ENCODE measurements around the gene CSPG4. TPM values are rescaled to one million over a fixed set of nuclear protein-coding genes. Genes with fewer than 3 reads are reported as not detected.

The CSPG4 gene
- total RNA-seq, 1 experiment from 2014 or later: 2.4 TPM

- H4K20me1 ChIP-seq (ENCODE audit: insufficient read depth): no peaks in the 10 kb centered on the region
- ChIA-PET POLR2A (ENCODE audit: unreplicated experiment) (no interaction called here), CTCF (no interaction called here)
- no peak overlapping the region for H2AFZ ChIP-seq
- H3K36me3 ChIP-seq (ENCODE audit: low read depth): no peaks in the 10 kb centered on the region
- H3F3A ChIP-seq (ENCODE audit: insufficient read depth, low read depth): peaks cover 5% of the 10 kb centered on the region
- no peak overlapping the region for H3K27ac ChIP-seq
- H3K27me3 ChIP-seq (ENCODE audit: insufficient read depth, low read depth): no peaks in the 10 kb centered on the region
- BruUV-seq (replicated peaks): no TSS peak
- H3K4me2 ChIP-seq: no peak overlapping the region
- H3K79me2 ChIP-seq (ENCODE audit: low read depth): no peaks in the 10 kb centered on the region
- H3K9me2 ChIP-seq (ENCODE audit: insufficient read depth): no peaks in the 10 kb centered on the region
- no peak for DNase-seq
- no peaks in the 10 kb centered on the region for H3K4me1 ChIP-seq (replicated peaks; ENCODE audit: insufficient read depth)
- H3K4me3 ChIP-seq: no peak overlapping the region
- TF ChIP-seq CTCF (conservative IDR thresholded peaks at IDR 0.05) (no peak), EZH2 (IDR thresholded peaks at IDR 0.05; ENCODE audit: low read depth) (no peak)
- H3K9me3 ChIP-seq (ENCODE audit: insufficient read depth, low read depth): no peaks in the 10 kb centered on the region
- intact Hi-C loops (cut with micrococcal nuclease; ENCODE audit: unreplicated experiment): no loop called here
Observed at GRCh38 chr15:75688831-75689230, 23.8 kb downstream of the CSPG4 start.

- peaks cover 5% of the 10 kb centered on the region for H3F3A ChIP-seq (ENCODE audit: insufficient read depth, low read depth)
- H3K79me2 ChIP-seq (ENCODE audit: low read depth): no peaks in the 10 kb centered on the region
- H3K27ac ChIP-seq: no peak overlapping the region
- H2AFZ ChIP-seq: no peak overlapping the region
- no peaks in the 10 kb centered on the region for H3K9me3 ChIP-seq (ENCODE audit: insufficient read depth, low read depth)
- no peaks in the 10 kb centered on the region for H3K27me3 ChIP-seq (ENCODE audit: insufficient read depth, low read depth)
- no peaks in the 10 kb centered on the region for H3K9me2 ChIP-seq (ENCODE audit: insufficient read depth)
- no peak for TF ChIP-seq CTCF (conservative IDR thresholded peaks at IDR 0.05)
- TF ChIP-seq EZH2 (IDR thresholded peaks at IDR 0.05; ENCODE audit: low read depth): no peak
- BruUV-seq (replicated peaks): no TSS peak
- no peak overlapping the region for H3K4me2 ChIP-seq
- DNase-seq: no peak
- intact Hi-C loops (cut with micrococcal nuclease; ENCODE audit: unreplicated experiment): no loop called here
- no peak overlapping the region for H3K4me3 ChIP-seq
- H3K36me3 ChIP-seq (ENCODE audit: low read depth): no peaks in the 10 kb centered on the region
- H4K20me1 ChIP-seq (ENCODE audit: insufficient read depth): no peaks in the 10 kb centered on the region
- ChIA-PET CTCF (no interaction called here), POLR2A (ENCODE audit: unreplicated experiment) (no interaction called here)
- no peaks in the 10 kb centered on the region for H3K4me1 ChIP-seq (replicated peaks; ENCODE audit: insufficient read depth)
Observed at GRCh38 chr15:75688278-75688557, 24.4 kb downstream of the CSPG4 start.

GRCh38 chr15:75687486-75688277, 25.0 kb downstream of the CSPG4 start:
- TF ChIP-seq EZH2 (IDR thresholded peaks at IDR 0.05; ENCODE audit: low read depth) (no peak), CTCF (conservative IDR thresholded peaks at IDR 0.05) (no peak)
- DNase-seq: no peak
- Histone ChIP-seq H3K27me3 (ENCODE audit: insufficient read depth, low read depth) (no peaks in the 10 kb centered on the region), H3K9me3 (ENCODE audit: insufficient read depth, low read depth) (no peaks in the 10 kb centered on the region), H3K27ac (no peak overlapping the region), H3K79me2 (ENCODE audit: low read depth) (no peaks in the 10 kb centered on the region), H4K20me1 (ENCODE audit: insufficient read depth) (no peaks in the 10 kb centered on the region), H3K4me3 (no peak overlapping the region), H3K9me2 (ENCODE audit: insufficient read depth) (no peaks in the 10 kb centered on the region), H3F3A (ENCODE audit: insufficient read depth, low read depth) (peaks cover 5% of the 10 kb centered on the region), H2AFZ (no peak overlapping the region), H3K4me1 (replicated peaks; ENCODE audit: insufficient read depth) (no peaks in the 10 kb centered on the region), H3K4me2 (no peak overlapping the region), H3K36me3 (ENCODE audit: low read depth) (no peaks in the 10 kb centered on the region)
- intact Hi-C loops (cut with micrococcal nuclease; ENCODE audit: unreplicated experiment): no loop called here
- ChIA-PET POLR2A (ENCODE audit: unreplicated experiment) (no interaction called here), CTCF (no interaction called here)
- BruUV-seq (replicated peaks): no TSS peak
